Activated CD4-positive, alpha-beta T cell treated with anti-CD3 and anti-CD28 coated beads, Interleukin-2, Interleukin-6, amounts not matched to agents 100 ng/mL and 50 ng/mL, durations not matched to agents 16 hours and 8 hours (primary cell): Measurements from ENCODE around the gene GAPVD1.
"Not testable (repeated sequence)": the region's sequence is repeated elsewhere in the genome, so short reads cannot be mapped to it uniquely, and the experiment has no call there.

Experiments
- DNase-seq: peaks from one replicate; pipeline ENCODE4 v3.0.0-alpha.2; 2020

Gene GAPVD1

DNA sequence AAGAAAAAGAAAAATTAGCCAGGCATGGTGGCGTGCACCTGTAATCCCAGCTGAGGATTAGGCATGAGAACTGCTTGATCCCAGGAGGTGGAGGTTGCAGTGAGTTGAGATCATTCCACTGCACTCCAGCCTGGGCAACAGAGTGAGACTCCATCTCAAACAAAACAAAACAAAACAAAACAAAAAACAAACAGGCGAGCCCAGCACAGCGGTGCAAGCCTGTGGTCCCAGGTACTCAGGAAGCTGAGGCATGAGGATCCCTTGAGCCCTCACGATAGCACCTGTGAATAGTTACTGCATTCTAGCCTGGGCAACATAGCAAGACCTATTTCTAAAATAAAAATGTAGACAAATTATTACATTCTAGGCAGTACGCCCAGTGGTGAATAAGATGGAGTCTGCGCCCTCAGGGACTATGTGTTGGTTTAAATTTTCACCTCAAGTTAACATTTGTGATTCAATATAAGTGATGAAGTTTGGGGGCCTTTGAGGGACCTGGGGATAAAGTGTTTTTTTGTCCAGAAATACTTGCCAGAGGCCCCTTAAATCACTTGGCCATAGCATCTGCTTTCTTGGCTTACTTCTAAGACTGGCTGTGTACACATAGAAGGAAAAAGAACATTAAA is 3.4 kb upstream of the GAPVD1 start:
- no peak for DNase-seq

DNA sequence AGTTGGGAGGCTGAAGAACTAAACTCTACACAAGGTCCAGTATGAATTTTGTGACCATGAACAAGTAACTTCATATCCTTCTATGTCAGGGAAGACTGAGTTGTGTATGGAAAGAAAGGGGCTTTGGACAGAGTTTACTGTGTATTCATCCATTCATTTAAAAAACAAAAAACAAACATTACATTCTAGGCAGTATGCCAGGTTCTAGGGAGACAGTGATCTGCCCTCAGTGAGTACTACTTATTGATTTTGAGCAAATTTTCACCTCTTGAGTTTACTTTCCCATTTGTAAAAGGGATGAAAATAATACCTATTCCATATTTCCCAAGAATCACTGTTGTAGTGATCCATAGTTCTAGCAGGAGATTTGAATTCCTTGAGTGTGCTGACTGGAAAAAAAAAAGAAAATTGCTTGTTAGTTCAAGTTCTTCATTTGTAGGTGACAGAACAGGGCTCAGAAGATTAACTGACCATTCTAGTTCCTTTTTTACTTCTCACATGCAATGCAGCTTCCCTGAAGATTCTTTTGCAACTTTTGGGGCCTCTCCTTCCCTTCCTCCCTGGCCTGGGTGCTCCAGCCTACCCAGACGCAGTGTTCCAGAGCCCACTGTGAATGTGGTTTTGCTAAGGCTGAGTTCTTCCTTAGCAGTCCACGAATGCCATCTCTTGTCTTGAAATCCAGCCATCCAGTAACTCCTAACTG is 2.6 kb upstream of the GAPVD1 start:
- DNase-seq = no peak

DNA sequence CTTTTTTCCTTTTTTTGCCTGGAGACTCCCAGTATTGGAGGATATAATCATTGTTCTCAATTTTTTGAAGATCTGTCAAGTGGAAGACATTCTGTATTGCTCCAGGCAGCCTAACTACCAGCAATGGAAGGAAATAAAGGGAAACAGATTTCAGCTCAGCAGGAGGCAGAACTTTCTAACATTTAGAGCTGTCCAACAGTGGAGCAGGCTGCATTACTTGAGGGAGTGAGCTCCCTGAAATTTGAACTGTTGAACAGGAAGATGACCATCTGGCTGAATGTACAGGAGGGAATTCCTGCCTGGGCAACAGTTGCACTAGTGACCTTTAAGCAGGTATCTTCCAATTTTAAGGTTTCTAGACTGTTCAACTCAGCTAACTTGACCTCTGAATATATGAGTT is 1.1 kb upstream of the GAPVD1 start:
- DNase-seq = no peak

DNA sequence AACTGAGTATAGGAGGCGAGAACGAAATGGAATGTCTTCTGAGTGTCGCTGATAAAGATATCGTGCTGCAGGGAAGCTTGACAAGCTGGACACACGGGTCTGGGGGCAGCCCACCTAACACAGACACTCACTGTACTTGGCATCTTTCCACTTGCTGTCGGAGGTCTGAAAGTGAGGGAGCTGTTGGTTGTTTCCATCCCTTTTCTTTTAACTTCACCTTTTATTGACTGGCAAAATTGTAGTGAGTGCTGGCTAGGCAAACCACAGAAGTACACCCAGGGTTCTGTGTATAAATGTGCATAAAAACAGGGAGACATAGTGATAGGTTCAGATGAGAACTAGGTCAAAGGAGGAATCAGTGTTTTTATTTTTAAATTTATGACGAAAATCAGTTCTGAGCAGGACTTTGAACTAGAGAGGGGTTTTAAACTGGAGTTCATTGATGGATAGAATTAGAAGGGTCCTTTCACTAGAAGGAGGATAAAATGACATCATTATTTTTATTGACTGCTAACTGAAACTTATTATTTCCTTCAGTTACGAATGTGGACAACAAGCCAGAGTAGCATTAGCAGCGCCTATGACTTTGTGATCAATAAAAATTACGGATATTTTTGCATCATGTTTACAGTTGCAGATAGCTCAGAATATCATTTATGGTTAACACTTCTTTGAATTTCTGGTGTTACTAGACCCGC is 817 bp downstream of the GAPVD1 start:
- peak; percentile 10 for DNase-seq

DNA sequence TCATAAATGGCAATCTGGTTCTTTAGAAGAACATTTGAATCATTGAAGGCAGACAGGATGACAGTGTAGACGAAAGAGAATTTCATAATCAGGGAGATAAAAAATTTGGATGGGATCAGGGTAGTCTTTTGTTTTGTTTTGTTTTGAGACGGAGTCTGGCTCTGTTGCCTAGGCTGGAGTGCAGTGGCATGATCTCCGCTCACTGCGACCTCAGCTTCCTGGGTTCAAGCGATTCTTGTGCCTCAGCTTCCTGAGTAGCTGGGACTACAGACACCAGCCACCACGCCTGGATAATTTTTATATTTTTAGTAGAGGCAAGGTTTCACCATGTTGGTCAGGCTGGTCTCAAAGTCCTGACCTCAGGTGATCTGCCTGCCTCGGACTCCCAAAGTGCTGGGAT is 2.4 kb downstream of the GAPVD1 start:
- peak; percentile 23 for DNase-seq

DNA sequence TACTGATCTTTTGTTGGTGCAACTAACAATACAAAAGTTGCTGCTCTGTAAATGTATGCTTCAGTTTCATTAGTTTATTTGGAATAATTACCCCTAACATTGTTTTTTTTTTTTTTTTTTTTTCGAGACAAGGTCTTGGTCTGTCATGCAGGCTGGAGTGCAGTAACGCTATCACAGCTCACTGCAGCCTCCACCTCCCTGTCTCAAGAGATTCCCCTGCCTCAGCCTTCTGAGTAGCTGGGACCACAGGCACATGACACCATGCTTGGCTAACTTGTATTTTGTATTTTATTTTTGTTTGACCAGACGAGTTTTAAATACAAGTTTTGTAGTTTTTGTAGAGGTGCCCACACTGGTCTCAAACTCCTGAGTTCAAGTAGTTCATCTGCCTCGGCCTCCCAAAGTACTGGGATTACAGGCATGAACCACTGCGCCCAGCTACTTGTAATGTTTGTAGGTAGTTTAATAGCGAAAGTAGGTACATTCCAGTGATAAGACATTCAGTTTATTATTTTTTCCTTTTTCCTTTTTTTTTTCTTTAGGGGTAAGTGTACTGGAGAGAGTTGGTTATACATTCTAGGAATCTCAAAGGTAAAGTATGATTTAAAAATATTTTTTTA is 6.9 kb downstream of the GAPVD1 start:
- DNase-seq = no peak

DNA sequence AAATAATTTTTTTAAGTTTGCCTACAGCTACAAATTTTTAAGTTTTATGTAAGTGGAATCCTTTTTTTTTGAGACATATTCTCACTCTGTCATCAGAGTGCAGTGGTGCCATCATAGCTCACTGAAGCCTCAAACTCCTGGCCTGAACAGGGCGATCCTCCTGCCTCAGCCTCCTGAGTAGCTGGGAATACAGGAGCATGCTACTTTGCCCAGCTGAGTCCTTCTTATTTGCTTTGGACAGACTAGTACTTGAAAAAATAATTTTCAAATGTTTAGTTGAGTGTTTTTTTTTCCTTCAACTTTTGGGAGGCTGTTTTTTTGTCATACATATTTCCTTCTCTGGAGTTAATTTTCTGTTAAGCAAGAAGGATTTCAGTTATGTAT is 7.4 kb downstream of the GAPVD1 start:
- DNase-seq = no peak

DNA sequence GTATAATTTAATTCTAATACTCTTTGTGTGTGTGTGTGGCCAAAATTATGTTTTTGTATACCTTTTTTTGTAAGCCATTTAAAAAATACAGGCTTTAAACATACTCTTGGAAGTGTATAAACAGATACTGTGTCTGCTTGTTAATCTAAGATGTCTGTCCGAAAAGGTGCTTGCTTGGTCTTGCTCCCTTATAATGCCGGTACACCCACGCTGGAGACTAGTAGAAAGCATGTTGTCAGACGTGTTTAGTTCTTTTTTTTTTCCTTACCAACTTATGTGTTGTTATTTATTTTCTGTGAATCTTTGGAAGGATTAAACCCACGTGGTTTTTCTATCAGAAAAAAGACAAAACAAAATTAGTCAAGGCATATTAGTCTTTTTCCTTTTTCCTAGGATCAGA is 9.5 kb downstream of the GAPVD1 start:
- DNase-seq = no peak

DNA sequence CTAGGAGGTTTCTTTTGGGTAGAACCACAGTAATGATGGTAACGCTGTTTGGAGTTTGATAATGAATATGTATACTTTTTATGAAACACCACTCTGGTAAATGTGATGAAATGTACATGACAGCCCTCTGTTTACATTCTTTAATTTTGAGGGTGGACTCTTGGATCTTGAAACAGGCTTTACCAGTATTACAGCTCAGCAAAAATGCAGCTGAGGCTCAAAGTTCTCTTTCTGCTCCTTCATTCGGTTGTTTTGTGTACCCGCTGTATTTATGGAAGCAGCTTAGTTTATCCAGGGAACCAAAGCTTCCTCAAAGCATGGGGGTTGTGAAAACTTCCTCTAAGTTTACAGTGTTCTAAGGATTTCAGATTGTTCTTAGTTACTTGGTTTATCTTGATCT is 11.1 kb downstream of the GAPVD1 start:
- DNase-seq = no peak

DNA sequence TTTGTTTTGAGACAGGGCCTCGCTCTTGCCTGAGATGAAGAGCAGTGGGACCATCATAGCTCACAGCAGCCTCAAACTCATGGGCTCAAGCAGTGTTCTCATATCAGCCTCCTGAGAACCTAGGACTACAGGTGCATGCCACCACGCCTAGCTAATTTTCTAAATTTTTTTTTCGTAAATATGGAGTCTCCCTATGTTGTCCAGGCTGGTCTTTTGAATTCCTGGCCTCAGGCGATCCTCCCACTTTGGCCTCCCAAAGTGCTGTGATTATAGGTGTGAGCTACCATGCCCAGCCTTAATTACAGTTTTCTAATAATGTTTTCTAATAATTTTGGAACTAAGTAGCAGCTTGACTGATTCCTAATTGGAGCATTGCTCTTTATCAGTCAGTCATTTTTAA is 15.1 kb downstream of the GAPVD1 start:
- DNase-seq = no peak

DNA sequence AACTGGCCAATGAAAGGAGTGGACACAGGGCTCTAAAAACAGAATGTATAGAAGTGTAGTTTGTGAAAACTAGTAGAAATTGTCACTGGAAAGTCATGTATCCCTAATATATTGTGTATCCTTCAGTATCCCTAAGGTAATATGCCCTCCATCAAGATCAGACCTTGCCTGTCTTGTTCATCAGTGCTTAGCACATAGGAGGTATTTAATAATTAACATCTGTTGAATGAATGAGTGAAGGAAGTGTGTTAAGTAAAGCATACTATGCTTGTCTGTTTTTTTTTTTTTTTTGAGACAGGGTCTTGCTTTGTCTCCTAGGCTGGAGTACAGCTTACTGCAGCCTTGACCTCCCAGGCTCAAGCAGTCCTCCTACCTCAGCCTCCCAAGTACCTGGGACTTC is 15.8 kb downstream of the GAPVD1 start:
- no peak for DNase-seq

DNA sequence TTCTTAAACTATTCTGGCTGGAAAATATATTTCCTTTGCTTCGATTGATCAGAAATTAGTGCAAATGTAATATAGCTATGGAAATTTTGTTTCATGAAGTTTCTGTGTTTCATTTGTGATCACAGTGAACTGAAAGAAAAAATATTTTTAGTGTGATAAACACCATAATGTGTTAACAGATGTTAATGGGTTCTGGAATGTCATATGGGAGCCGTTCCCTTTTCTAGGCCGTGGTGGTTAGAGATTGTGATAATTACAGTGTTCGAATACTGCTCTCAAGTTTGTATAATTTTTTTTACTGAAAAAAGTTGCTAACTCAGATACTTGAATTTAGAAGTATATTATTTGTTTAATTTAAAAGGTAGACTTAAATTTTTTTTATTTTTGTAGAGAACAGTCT is 19.3 kb downstream of the GAPVD1 start:
- DNase-seq = no peak

DNA sequence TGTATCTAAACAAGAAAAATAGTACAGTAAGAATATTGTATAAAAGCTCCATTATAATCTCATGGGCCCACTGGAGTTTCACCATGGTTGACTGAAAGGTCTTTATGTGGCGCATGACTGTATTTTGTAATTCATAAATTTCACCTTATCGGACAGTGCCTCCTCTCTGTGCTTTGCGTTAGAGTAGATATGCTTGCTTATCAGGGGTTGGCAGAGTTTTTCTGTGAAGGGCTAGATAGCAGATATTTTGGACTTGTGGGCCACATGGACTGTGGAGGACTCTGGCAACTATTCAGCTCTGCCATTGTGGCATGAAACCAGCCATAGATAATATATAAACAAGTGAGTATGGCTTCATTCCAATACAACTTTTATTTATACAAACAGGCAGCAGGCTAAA is 23.2 kb downstream of the GAPVD1 start:
- no peak for DNase-seq

DNA sequence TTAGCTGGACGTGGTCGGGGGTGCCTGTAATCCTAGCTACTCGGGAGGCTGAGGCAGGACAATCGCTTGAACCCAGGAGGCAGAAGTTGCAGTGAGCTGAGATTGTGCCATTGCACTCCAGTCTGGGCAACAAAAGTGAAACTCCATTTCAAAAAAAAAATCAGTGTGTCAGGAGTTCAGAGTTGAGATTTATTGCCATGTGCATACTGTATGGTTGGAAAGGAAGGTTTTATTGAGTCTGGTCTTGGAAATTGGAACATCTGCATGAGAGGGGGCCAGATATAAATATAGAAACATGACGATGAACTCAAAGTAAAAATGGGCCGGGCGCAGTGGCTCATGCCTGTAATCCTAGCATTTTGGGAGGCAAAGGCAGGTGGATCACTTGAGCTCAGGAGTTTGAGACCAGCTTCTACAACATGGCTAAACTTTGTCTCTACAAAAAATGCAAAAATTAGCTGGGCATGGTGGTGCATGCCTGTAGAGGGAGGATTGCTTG is 25.4 kb downstream of the GAPVD1 start:
- DNase-seq = not testable (repeated sequence)

DNA sequence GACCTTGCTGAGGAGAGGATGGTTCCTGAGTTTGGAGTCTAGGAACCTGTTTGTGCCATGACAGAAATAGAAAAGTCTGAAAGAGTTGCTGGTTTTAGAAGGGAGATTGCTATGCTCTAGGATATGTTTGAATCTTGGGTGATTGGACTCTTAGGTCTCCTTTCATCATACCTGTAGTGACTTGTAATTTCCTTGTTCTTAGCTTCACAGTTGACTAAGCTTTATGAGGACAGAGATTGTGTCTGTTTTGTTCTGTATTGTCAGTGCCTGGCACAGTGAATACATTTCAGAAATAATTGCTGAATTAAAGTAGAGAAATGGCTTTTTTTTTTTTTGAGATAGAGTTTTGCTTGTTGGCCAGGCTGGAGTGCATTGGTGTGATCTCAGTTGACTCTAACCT is 31.5 kb downstream of the GAPVD1 start:
- no peak for DNase-seq

DNA sequence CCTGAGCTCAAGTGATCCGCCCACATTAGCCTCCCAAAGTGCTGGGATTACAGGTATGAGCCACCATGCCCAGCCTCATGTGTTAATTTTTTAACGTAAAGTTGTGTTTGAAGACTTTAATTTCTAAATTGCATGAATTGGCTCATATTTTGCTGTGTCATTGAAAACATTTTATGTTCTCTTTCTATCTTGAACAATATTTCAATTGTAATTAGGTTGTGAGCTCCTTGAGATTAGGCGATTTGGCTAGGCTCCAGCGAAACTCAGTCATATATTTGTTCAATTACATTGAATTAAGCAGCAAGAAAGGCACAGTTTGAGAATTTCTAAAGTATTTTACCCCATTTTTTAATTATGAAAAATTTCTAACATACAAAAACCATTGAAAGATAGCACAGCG is 34.0 kb downstream of the GAPVD1 start:
- no peak for DNase-seq

DNA sequence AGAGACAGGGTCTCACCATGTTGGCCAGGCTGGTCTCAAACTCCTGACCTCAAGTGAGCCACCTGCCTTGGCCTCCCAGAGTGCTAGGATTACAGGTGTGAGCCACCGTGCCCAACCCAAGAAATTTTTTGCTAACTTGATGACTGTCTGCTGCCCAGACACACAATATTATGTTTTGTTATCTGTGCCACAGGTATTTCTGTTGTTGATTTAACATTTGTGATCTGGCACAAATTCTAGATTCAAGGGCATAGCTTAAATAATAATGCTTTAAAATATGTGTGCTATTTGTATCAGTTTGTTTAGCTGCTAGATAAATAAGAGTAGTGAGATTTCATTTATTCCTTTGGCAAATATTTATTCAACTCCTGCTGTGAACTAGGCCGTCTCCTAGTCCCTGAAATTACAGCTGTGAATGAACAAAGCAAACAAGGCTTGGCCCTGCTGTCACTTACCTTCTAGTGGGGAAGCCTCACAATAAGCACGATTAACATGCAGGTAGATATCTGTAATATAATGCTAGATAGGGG is 35.3 kb downstream of the GAPVD1 start:
- DNase-seq = no peak

DNA sequence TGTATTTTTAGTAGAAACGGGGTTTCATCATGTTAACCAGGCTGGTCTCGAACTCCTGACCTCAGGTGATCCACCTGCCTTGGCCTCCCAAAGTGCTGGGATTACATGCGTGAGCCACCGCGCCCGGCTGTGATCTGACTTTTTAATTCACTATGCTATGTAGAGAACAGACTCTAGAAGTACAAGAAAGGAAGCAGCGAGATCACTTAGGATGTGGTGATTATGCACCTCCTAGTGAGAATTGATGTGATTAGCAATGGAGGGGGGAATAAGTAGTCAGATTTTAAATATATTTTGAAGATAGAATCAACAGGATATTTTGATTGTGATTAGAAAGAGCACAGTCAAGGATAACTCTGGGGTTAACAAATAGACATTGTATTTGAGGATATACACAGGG is 36.3 kb downstream of the GAPVD1 start:
- DNase-seq = no peak

DNA sequence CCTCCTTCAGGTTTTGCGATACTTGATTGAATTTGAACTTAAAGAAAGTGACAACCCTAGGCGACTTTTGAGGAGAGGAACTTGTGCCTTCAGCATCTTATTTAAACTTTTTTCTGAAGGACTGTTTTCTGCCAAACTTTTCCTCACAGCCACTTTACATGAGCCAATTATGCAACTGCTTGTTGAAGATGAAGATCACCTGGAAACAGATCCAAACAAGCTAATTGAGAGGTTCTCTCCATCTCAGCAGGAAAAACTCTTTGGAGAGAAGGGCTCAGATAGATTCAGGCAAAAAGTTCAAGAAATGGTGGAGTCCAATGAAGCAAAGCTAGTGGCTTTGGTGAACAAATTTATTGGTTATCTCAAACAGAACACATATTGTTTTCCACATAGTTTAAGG is 40.6 kb downstream of the GAPVD1 start:
- no peak for DNase-seq

DNA sequence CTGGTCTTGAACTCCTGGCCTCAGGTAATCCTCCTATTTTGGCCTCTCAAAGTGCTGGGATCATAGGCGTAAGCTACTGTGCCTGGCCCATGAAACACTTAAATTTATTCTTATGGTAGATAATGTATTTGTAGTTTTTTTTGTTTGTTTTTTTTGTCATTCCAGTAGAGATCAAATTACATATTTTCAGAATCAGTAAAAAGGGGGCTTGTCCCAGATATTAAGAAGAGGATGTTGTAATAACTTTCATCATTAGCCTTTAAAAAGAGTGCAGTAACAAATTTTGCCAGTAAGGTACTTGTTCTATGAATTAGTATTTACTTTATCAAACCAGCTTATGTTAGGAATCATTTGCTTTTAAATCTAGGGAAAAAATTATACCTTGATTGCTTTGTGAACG is 42.6 kb downstream of the GAPVD1 start:
- DNase-seq = no peak

DNA sequence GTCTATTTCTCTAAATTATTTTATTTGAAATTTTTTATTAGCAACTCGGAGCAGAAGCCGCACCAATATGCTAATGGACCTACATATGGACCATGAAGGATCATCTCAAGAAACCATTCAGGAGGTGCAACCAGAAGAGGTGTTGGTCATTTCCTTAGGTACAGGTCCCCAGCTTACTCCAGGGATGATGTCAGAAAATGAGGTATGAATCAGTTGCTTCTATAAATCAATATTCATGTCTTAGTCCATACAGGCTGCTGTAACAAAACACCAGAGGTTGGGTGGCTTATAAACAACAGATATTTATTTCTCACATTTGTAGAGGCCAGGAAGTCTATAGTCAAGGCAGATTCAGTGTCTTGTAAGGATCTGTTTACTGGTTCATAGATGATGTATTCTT is 50.8 kb downstream of the GAPVD1 start:
- peak; percentile 31 for DNase-seq

DNA sequence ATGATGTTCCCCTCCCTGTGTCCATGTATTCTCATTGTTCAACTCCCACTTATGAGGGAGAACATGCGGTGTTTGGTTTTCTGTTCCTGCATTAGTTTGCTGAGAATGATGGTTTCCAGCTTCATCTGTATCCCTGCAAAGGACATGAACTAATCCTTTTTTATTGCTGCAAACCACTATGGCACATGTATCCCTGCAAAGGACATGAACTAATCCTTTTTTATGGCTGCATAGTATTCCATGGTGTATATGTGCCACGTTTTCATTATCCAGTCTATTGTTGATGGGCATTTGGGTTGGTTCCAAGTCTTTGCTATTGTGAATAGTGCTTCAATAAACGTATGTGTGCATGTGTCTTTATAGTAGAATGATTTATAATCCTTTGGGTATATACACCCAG is 54.7 kb downstream of the GAPVD1 start:
- DNase-seq = not testable (repeated sequence)

DNA sequence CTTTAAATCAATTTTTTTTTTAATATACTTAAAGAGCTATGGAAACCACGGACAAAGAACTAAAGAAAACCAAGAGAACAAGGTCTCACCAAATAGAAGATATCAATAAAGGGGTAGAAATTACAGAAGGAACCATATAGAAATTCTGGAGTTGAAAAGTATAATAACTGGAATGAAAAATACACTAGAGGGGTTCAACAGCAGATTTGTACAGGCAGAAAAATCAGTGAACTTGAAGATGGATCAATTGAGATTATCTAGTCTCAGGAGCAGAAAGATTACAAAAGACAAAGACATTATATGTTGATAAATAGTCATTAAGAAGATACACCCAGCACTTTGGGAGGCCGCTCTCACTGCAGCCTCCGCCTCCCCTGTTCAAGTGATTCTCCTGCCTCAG is 56.1 kb downstream of the GAPVD1 start:
- no peak for DNase-seq

DNA sequence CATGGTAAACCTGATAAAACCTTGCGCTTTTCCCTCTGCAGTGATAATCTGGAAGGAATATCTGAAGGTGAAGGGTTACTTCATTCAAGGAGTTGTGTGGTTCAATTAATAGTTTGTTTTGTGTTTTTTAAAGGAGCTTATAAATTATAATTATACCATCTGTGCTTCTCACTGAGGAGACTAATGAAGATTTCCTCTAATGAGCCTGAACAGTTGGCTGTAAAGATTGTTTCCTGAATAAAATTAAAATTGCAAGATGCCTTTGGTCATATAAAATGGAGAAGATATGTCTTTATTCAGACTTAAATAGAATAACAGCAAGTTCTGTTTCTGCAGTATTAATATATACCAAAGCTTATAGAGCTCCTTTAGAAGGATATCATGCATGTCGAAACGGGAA is 59.9 kb downstream of the GAPVD1 start:
- DNase-seq = no peak
